Mammary epithelial cell (primary cell): ENCODE data around the gene GIMAP2.

Source experiments
- CTCF ChIP-seq, 2 donors: IDR thresholded peaks in 1 of 2; conservative IDR thresholded peaks in 1 of 2; 2 replicates each; pipeline ENCODE4 v1.5.1; 2011 to 2012; ENCODE audit warnings: inconsistent platforms in 2 of 2, low read length in 2 of 2, mild to moderate bottlenecking in 2 of 2, control low read depth in 1 of 2, low read depth in 1 of 2; ENCODE audit not compliant: insufficient read depth in 1 of 2; ENCODE audit errors: extremely low read depth in 1 of 2
- EZH2 ChIP-seq: IDR thresholded peaks from 2 replicates; pipeline ENCODE4 v1.6.1; 2012; ENCODE audit warnings: low read length, inconsistent platforms, borderline replicate concordance

GRCh38 chr7:150723467-150723866, 38.0 kb downstream of the GIMAP2 start:
- TF ChIP-seq CTCF (conservative IDR thresholded peaks at IDR 0.05 in 1 of 2, IDR thresholded peaks at IDR 0.05 in 1 of 2; ENCODE audit: extremely low read depth in 1 of 2, insufficient read depth in 1 of 2, low read depth in 1 of 2, low read length in 2 of 2) (no peak), EZH2 (no peak)
